ENCODE results near the gene SCN7A. TPM values are rescaled to one million over a fixed set of nuclear protein-coding genes. Genes with fewer than 3 reads are reported as not detected.

SCN7A gene
- total RNA-seq, 2 donors from 2014 or later: 0.18 to 0.29 TPM

- Mint-ChIP-seq H3K9me3 (no peaks in the 10 kb centered on the region), H3K27me3 (ENCODE audit: insufficient read depth) (peaks cover 67% of the 10 kb centered on the region), H3K4me3 (no peak overlapping the region), H3K4me1 (no peaks in the 10 kb centered on the region), H3K36me3 (ENCODE audit: low read depth) (no peaks in the 10 kb centered on the region), H3K27ac (no peak overlapping the region)
- no peaks in the 10 kb centered on the region for H3K4me1 ChIP-seq (ENCODE audit: control insufficient read depth, insufficient read depth, low read length)
- no peak for DNase-seq
- no peak overlapping the region for H3K27ac ChIP-seq (ENCODE audit: low read depth, low read length)
- no peak overlapping the region for H3K4me3 ChIP-seq (ENCODE audit: low read length)
- WGBS, 2 experiments (ENCODE audit: insufficient coverage in 1 of 2, insufficient read length in 1 of 2): 86 to 93% methylated on average over 2 to 6 of the region's 6 CpGs
- peaks cover 76% of the 10 kb centered on the region for H3K27me3 ChIP-seq (ENCODE audit: control insufficient read depth, insufficient read depth, low read length, poor library complexity, severe bottlenecking)
- TF ChIP-seq, protein P1, sequence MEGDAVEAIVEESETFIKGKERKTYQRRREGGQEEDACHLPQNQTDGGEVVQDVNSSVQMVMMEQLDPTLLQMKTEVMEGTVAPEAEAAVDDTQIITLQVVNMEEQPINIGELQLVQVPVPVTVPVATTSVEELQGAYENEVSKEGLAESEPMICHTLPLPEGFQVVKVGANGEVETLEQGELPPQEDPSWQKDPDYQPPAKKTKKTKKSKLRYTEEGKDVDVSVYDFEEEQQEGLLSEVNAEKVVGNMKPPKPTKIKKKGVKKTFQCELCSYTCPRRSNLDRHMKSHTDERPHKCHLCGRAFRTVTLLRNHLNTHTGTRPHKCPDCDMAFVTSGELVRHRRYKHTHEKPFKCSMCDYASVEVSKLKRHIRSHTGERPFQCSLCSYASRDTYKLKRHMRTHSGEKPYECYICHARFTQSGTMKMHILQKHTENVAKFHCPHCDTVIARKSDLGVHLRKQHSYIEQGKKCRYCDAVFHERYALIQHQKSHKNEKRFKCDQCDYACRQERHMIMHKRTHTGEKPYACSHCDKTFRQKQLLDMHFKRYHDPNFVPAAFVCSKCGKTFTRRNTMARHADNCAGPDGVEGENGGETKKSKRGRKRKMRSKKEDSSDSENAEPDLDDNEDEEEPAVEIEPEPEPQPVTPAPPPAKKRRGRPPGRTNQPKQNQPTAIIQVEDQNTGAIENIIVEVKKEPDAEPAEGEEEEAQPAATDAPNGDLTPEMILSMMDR (conservative IDR thresholded peaks at IDR 0.05): no peak
- H3K36me3 ChIP-seq (ENCODE audit: control insufficient read depth, insufficient read depth, low read length): no peaks in the 10 kb centered on the region
- no peak overlapping the region for H3K9ac ChIP-seq (ENCODE audit: extremely low read depth, low read length, poor library complexity, severe bottlenecking)
- H3K9me3 ChIP-seq (ENCODE audit: control insufficient read depth, low read length): no peaks in the 10 kb centered on the region
These were observed 128.1 kb downstream of the SCN7A start for GRCh38 chr2:166365803-166366420.

DNA sequence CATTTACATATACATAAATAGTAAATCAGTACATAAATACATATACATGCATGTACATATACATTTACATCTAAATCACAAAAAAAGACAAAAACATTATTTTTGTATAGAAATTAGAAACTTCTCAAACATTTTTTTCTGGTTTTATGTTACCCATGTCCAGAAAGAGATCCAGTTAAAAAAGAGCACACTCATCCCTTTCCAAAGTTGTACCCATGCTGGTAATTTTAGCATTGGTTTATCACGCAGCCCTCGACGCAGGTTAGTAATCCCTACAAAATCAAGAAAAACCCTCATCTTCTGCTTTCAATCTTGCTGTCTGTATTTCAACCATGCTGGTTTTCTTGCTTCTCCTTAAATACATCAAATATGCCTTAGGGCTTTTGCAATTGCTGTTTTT is 128.8 kb downstream of the SCN7A start:
- 93 to 95% methylated on average over 3 of the region's 3 CpGs for WGBS, 2 experiments (ENCODE audit: insufficient coverage in 1 of 2, insufficient read length in 1 of 2)
- no peaks in the 10 kb centered on the region for H3K9me3 Mint-ChIP-seq
- H3K36me3 Mint-ChIP-seq (ENCODE audit: low read depth): no peaks in the 10 kb centered on the region
- no peak for DNase-seq
- Histone ChIP-seq H3K36me3 (ENCODE audit: control insufficient read depth, insufficient read depth, low read length) (no peaks in the 10 kb centered on the region), H3K9ac (ENCODE audit: extremely low read depth, low read length, poor library complexity, severe bottlenecking) (no peak overlapping the region), H3K27me3 (ENCODE audit: control insufficient read depth, insufficient read depth, low read length, poor library complexity, severe bottlenecking) (peaks cover 71% of the 10 kb centered on the region), H3K4me3 (ENCODE audit: low read length) (no peak overlapping the region), H3K27ac (ENCODE audit: low read depth, low read length) (no peak overlapping the region), H3K9me3 (ENCODE audit: control insufficient read depth, low read length) (no peaks in the 10 kb centered on the region), H3K4me1 (ENCODE audit: control insufficient read depth, insufficient read depth, low read length) (no peaks in the 10 kb centered on the region)
- TF ChIP-seq, protein P1 (conservative IDR thresholded peaks at IDR 0.05): no peak
- H3K27me3 Mint-ChIP-seq (ENCODE audit: insufficient read depth): peaks cover 63% of the 10 kb centered on the region
- no peak overlapping the region for H3K4me3 Mint-ChIP-seq
- no peak overlapping the region for H3K27ac Mint-ChIP-seq
- no peaks in the 10 kb centered on the region for H3K4me1 Mint-ChIP-seq

GRCh38 chr2:166364476-166365161 is 129.4 kb downstream of the SCN7A start:
- Mint-ChIP-seq H3K27ac (no peak overlapping the region), H3K4me1 (no peaks in the 10 kb centered on the region), H3K4me3 (no peak overlapping the region), H3K27me3 (ENCODE audit: insufficient read depth) (peaks cover 63% of the 10 kb centered on the region), H3K9me3 (no peaks in the 10 kb centered on the region), H3K36me3 (ENCODE audit: low read depth) (no peaks in the 10 kb centered on the region)
- TF ChIP-seq, protein P1 (conservative IDR thresholded peaks at IDR 0.05): no peak
- no peaks in the 10 kb centered on the region for H3K4me1 ChIP-seq (ENCODE audit: control insufficient read depth, insufficient read depth, low read length)
- no peak for DNase-seq
- H3K36me3 ChIP-seq (ENCODE audit: control insufficient read depth, insufficient read depth, low read length): no peaks in the 10 kb centered on the region
- H3K9ac ChIP-seq (ENCODE audit: extremely low read depth, low read length, poor library complexity, severe bottlenecking): no peak overlapping the region
- H3K4me3 ChIP-seq (ENCODE audit: low read length): no peak overlapping the region
- H3K27me3 ChIP-seq (ENCODE audit: control insufficient read depth, insufficient read depth, low read length, poor library complexity, severe bottlenecking): peaks cover 71% of the 10 kb centered on the region
- no peaks in the 10 kb centered on the region for H3K9me3 ChIP-seq (ENCODE audit: control insufficient read depth, low read length)
- WGBS, 2 experiments (ENCODE audit: insufficient coverage in 1 of 2, insufficient read length in 1 of 2): 89 to 91% methylated on average over 8 to 9 of the region's 9 CpGs
- H3K27ac ChIP-seq (ENCODE audit: low read depth, low read length): no peak overlapping the region

Data from endodermal cell (in vitro differentiated cells).